Stimulated activated naive CD4-positive, alpha-beta T cell treated with Interleukin-2 at 50 U/mL for 16 hours (primary cell): ENCODE data around the gene ALG8.
"Not testable (repeated sequence)": the region's sequence is repeated elsewhere in the genome, so short reads cannot be mapped to it uniquely, and the experiment has no call there.

Experiments used
- DNase-seq: peaks from one replicate; lab custom pipeline; 2025; lab: John Stamatoyannopoulos, UW

The ALG8 gene

GRCh38 chr11:78071717-78072116, 67.7 kb downstream of the ALG8 start:
- DNase-seq, result no peak

DNA sequence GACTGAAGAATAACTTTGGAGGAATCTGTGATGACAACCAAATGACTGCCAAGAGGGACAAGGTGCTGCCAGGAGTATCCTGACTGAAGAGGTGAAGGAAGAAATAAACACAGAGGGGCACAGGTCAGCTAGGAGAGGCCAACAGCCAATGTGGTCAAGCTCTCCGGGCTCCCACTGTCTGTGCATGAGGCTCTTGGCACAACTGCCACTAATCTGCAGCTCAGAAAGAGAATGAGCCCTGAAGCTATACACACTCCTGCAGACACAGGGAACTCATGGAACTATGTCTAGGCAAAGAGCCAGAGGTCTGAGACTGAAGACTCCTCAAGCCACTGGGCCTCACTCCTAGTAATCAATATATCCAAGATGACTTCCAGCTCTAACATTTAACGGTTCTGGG, 68.8 kb downstream of the ALG8 start:
- no peak for DNase-seq

DNA sequence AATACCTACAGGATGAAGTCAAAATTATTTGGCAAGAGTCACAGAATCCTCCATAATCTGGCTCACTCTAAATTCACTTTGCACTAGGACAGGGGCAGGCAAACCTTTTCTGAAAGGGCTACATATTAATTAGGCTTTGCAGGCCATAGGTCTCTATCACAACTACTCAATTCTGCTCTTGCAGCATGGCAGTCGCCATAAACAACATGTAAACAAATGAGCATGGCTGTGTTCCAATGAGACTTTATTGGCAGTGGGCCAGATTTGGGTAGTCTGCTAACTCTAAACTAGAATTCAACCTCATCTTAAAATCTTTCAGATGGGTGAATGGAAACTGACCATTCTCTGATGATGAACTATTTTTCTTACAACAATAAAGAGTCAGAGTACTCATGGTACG, 70.0 kb downstream of the ALG8 start:
- DNase-seq, result no peak

DNA sequence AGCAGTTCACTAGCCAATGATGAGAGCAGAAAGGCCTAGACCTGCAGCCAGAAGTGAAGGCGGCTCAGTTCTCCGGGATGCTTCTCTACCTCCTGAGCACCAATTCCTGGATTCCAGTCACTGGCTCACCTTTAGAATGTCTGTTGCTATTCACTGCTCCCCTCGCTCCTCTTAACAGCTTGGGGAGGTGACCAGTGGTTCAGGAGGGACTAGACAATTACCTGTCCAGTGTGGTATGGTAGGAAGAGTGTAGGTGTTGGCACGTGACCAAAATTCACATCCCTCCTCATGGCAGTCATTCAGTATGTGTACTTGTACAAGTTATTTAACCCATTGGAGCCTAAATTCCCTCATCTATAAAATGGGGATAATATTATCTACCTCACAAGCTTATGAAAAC, 71.7 kb downstream of the ALG8 start:
- no peak for DNase-seq

DNA sequence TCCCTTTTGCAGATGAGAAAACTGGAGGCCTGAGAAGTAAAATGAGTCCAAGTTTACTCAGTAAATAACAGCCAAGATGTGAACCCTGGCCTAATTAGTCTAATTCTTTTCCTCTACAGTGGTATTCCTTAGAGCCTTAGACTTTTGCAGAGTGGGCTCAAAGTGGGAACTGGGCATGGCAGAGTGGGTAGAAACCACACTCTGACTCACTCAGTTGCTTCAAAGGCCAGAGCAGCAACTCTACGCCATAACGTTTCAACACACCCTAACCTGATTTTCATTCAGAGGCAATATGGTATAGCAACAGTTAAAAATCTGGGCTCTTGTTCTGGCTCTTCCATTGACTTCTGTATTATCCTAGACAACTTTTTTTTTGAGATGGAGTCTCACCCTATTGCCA, 73.0 kb downstream of the ALG8 start:
- DNase-seq, result no peak

GRCh38 chr11:78065203-78065602, 74.2 kb downstream of the ALG8 start:
- no peak for DNase-seq

DNA sequence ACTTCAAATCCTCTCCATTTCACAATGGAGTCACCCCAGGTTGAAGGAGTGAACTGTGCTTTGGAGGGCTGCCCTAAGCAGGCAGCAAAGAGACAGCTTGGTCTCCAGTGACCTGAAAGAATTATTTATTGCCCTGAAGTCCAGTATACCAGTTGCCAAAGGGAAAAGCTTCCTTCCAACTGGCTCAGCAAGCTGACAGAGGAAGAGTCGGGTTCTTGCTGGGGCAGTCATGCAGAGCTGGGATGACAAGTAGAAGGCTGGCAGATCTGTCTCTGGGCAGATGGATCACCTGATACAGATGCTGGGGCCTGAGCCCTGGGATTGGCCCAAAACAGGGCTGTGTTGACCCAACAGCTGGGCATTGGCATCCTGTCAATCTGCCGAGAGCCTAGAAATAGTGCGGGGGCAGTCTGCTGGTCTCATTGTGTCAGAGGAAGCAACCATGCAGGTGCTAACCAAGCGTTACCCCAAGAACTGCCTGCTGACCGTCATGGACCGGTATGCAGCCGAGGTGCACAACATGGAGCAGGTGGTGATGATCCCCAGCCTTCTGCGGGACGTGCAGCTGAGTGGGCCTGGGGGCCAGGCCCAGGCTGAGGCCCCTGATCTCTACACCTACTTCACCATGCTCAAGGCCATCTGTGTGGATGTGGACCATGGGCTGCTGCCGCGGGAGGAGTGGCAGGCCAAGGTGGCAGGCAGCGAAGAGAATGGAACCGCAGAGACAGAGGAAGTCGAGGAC, 75.8 kb downstream of the ALG8 start, which contains the start of gene THRSP:
TSS of gene THRSP (plus strand) at position 422 of the 742 bp plus-strand sequence. CDS start at position 443, 21 bp downstream.
- DNase-seq, result no peak

- DNase-seq, result no peak
Observed at GRCh38 chr11:78062671-78063070, 76.8 kb downstream of the ALG8 start.

DNA sequence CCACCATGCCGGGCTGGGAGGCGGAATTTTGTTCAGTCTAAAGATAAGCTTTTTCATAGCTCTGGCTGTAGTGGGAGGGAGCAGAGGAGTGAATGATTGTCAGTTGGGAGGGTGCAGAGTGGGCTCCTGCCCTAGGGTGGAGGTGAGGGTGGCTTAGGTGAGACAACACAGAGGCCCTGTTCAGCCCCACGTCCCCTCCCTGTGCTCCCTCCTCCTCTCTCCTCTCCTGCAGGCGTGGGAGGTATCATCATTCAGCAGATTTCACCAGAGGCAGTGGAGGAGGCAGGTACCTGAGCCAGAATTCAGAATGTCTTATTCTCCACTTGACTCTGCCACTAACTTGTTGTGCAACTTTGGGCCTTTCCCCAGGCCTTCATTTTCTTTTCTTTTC, 77.5 kb downstream of the ALG8 start:
- DNase-seq, result no peak

GRCh38 chr11:78061088-78061920, 78.1 kb downstream of the ALG8 start:
- DNase-seq, result no peak

DNA sequence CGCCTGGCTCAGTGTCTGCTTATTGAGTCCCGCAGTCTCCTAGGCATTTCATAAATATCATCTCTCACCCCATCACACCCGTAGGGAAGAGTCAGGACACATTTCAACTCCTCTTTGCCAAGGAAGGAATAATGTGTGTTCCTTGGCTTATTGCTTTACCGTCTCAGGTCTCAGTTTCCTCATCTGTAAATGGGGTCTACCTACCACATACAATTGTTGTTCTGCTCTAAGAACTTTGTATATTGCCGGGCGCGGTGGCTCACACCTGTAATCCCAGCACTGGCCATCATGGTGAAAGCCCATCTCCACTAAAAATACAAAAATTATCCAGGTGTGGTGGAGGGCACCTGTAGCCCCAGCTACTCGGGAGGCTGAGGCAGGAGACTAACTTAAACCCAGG, 78.9 kb downstream of the ALG8 start:
- no peak for DNase-seq

- not testable (repeated sequence) for DNase-seq
Observed at GRCh38 chr11:78059749-78060328, 79.6 kb downstream of the ALG8 start.

- no peak for DNase-seq
Observed at GRCh38 chr11:78057462-78058055, 81.9 kb downstream of the ALG8 start.

- DNase-seq, result no peak
Observed at GRCh38 chr11:78056093-78056492, 83.3 kb downstream of the ALG8 start.

DNA sequence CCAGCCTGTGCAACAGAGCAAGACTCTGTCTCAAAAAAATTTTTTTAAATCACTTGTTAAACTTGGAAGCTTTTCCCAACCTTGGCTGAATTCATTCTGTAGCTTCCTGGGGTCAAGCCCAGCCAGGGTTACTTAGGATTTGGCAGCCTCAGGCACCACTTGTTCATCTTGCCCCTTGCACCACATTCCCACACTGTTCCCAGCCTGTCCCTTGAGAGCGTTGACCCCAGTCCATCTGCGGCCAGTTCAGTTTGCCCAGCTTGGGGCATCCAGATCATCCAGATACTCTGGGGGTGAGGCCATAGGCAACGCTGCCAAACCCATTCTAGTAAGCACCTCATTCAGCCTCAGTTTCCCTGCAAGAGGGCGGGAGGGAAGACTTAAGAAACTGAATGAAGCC, 84.5 kb downstream of the ALG8 start:
- no peak for DNase-seq

- DNase-seq, result no peak
Observed at GRCh38 chr11:78050964-78051831, 88.2 kb downstream of the ALG8 start.
